Measurements from ENCODE around the gene FSTL3. TPM values are rescaled to one million over a fixed set of nuclear protein-coding genes. Genes with fewer than 3 reads are reported as not detected.

The FSTL3 gene
- total and polyA plus RNA-seq, 4 donors = 2.2 to 8.4 (median 6.0) TPM

GRCh38 chr19:694481-695351 lies 18.5 kb downstream of the FSTL3 start:
- no peak overlapping the region for H3K4me3 ChIP-seq (ENCODE audit: low read depth in 1 of 3, low read length in 3 of 3)
- no peaks in the 10 kb centered on the region for H3K36me3 ChIP-seq (ENCODE audit: control insufficient read depth in 4 of 4, insufficient read depth in 3 of 4, low read depth in 1 of 4, low read length in 3 of 4)
- no peaks in the 10 kb centered on the region for H3K9me3 ChIP-seq (ENCODE audit: control insufficient read depth in 4 of 4, low read length in 3 of 4)
- 45% methylated on average over 41 of the region's 41 CpGs for WGBS
- no peak overlapping the region for H3K9ac ChIP-seq (ENCODE audit: low read depth in 1 of 2, low read length in 2 of 2)
- no peak overlapping the region for H3K27ac ChIP-seq (ENCODE audit: low read depth in 1 of 2, low read length in 2 of 2)
- no peaks in the 10 kb centered on the region for H3K27me3 ChIP-seq (ENCODE audit: control insufficient read depth in 4 of 4, insufficient read depth in 4 of 4, low read length in 3 of 4)
- TF ChIP-seq HNF4A (conservative IDR thresholded peaks at IDR 0.05) (no peak), EGR1 (IDR thresholded peaks at IDR 0.05; ENCODE audit: low read depth in 2 of 2) (no peak), YY1 (IDR thresholded peaks at IDR 0.05) (no peak), ATF3 (IDR thresholded peaks at IDR 0.05) (no peak), TAF1 (conservative IDR thresholded peaks at IDR 0.05) (no peak), FOXA1 (IDR thresholded peaks at IDR 0.05) (no peak), RXRA (IDR thresholded peaks at IDR 0.05) (no peak), JUND (IDR thresholded peaks at IDR 0.05) (no peak), SP1 (IDR thresholded peaks at IDR 0.05) (no peak), GABPA (IDR thresholded peaks at IDR 0.05 in 1 of 2, conservative IDR thresholded peaks at IDR 0.05 in 1 of 2) (no peak), HNF4G (IDR thresholded peaks at IDR 0.05) (no peak), FOXA2 (IDR thresholded peaks at IDR 0.05) (no peak), RAD21 (IDR thresholded peaks at IDR 0.05) (no peak), NR2F2 (IDR thresholded peaks at IDR 0.05) (no peak), CTCF (IDR thresholded peaks at IDR 0.05; ENCODE audit: low read depth, low read length, missing input control) (no peak)
- TF ChIP-seq, protein P1, sequence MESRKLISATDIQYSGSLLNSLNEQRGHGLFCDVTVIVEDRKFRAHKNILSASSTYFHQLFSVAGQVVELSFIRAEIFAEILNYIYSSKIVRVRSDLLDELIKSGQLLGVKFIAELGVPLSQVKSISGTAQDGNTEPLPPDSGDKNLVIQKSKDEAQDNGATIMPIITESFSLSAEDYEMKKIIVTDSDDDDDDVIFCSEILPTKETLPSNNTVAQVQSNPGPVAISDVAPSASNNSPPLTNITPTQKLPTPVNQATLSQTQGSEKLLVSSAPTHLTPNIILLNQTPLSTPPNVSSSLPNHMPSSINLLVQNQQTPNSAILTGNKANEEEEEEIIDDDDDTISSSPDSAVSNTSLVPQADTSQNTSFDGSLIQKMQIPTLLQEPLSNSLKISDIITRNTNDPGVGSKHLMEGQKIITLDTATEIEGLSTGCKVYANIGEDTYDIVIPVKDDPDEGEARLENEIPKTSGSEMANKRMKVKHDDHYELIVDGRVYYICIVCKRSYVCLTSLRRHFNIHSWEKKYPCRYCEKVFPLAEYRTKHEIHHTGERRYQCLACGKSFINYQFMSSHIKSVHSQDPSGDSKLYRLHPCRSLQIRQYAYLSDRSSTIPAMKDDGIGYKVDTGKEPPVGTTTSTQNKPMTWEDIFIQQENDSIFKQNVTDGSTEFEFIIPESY (IDR thresholded peaks at IDR 0.05) = no peak
- TF ChIP-seq, protein P2, sequence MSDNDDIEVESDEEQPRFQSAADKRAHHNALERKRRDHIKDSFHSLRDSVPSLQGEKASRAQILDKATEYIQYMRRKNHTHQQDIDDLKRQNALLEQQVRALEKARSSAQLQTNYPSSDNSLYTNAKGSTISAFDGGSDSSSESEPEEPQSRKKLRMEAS (IDR thresholded peaks at IDR 0.05) = no peak
- TF ChIP-seq, protein P3, sequence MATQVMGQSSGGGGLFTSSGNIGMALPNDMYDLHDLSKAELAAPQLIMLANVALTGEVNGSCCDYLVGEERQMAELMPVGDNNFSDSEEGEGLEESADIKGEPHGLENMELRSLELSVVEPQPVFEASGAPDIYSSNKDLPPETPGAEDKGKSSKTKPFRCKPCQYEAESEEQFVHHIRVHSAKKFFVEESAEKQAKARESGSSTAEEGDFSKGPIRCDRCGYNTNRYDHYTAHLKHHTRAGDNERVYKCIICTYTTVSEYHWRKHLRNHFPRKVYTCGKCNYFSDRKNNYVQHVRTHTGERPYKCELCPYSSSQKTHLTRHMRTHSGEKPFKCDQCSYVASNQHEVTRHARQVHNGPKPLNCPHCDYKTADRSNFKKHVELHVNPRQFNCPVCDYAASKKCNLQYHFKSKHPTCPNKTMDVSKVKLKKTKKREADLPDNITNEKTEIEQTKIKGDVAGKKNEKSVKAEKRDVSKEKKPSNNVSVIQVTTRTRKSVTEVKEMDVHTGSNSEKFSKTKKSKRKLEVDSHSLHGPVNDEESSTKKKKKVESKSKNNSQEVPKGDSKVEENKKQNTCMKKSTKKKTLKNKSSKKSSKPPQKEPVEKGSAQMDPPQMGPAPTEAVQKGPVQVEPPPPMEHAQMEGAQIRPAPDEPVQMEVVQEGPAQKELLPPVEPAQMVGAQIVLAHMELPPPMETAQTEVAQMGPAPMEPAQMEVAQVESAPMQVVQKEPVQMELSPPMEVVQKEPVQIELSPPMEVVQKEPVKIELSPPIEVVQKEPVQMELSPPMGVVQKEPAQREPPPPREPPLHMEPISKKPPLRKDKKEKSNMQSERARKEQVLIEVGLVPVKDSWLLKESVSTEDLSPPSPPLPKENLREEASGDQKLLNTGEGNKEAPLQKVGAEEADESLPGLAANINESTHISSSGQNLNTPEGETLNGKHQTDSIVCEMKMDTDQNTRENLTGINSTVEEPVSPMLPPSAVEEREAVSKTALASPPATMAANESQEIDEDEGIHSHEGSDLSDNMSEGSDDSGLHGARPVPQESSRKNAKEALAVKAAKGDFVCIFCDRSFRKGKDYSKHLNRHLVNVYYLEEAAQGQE (IDR thresholded peaks at IDR 0.05) = no peak
- no peak for DNase-seq (ENCODE audit: low spot score)
- H3K4me1 ChIP-seq (ENCODE audit: control insufficient read depth in 4 of 4, insufficient read depth in 4 of 4, low read length in 3 of 4) = no peaks in the 10 kb centered on the region
